Cardiac septum (tissue), 1 donor: ENCODE data around the gene HOXA6. TPM values are rescaled to one million over a fixed set of nuclear protein-coding genes. Genes with fewer than 3 reads are reported as not detected.
A peak's percentile ranks its signal among the peaks of the same experiment; 100 is the strongest.

Experiments used
- DNase-seq: peaks from one replicate; pipeline ENCODE4 v3.0.0-alpha.2; 2020; ENCODE audit warnings: low spot score
- intact Hi-C: fragments of 100-400 bp; cut with DNase I; formaldehyde crosslinking; loops from one replicate; pipeline ENCODE4 v1.14.0; 2022
- total RNA-seq: library from RNA; stranded (reverse); fragmentation: NEBNext Ultra II Directional; extraction: Animal tissue kit (Norgen Biotek cat#: 25700); gene quantifications from one replicate; pipeline ENCODE4 v1.2.1, GENCODE V29; 2021
- donor health status: DM: no; HTN: no; CAD: no.

The HOXA6 gene
- total RNA-seq, 1 donor from 2014 or later, result not detected

DNA sequence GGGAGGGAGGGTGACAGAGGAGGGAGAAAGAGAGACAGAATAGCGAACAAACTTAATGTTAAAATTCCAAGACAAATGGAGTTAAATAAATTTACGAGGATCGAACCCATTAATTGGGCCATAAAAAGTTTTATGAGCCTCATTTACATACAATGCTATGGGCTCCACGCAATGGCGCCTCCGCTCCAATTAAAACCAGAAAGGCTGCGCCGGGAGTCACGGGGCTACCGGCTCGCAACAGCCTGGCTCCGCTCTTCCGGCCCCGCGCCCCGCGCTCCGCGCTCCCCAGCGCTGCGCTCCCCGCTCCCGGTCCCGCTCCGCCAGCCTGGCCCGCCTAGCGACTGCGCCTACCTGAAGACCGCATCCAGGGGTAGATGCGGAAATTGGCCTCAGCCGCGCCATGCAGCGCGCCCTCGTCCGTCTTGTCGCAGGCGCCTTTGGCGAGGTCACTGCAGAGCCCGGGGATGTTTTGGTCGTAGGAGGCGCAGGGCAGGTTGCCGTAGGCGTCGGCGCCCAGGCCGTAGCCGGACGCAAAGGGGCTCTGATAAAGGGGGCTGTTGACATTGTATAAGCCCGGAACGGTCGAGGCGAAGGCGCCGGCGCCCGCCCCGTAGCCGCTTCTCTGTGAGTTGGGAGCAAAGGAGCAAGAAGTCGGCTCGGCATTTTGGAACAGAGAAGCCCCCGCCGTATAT is 8.4 kb upstream of the HOXA6 start:
- DNase-seq, result no peak
- intact Hi-C loops, result no loop called here

GRCh38 chr7:27154901-27155815 is 7.6 kb upstream of the HOXA6 start:
- DNase-seq, result peak; percentile 71
- intact Hi-C loops, result no loop called here

DNA sequence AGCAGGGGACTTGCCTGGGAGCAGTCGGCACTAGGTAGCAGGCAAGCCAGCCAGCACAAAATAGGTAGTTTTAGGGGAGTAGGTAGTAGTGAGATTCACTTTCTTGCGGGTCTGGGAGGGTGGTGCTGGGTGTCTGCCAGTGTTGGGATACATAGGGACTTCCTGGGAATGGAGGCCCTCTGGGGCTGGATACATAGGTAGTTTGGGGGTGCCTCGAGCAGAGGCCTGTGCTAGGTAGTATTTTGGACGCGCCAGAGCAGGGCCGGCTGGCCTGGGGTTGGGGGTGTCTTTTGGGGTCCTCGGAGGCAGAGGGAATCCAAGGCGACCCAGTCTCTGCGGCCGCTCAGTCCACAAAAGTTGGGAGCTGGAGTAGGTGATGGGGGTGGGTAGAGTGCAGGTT is 6.8 kb upstream of the HOXA6 start:
- DNase-seq, result no peak
- intact Hi-C loops, result no loop called here

- intact Hi-C loops, result no loop called here
Observed at GRCh38 chr7:27153526-27153925, 6.0 kb upstream of the HOXA6 start.

DNA sequence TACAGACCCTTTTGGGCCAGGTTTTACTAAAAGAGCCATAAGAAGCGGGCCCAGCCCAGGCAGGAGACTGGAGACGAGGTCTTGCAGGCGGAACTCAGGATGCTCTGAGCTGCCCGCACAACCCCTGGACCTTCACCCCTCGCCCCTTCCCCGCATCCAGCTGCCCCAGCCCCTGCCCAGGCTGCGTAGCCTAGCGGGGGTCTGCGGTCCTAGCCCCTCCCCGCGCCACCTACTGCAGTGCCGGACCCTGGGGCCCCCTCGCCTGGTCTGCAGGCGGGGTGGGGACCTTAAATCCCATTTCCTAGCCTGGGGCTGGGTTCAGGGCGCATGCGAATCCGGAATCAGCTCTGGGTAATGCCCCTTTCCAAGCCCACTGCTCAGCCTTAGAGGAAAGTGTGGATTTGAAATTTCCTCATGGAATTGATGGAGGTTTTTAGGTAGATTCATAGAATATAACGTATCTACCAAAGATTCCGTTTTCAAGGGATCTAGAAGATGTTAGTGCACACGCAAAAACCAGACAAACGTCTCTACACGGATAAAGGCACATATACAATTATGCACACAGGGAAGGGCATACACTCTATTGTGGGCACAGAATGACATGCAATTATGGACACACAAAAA is 5.4 kb upstream of the HOXA6 start:
- peak; percentile 44 for DNase-seq
- intact Hi-C loops, result no loop called here

More at GRCh38 chr7:27153526-27153925, 6.0 kb upstream of the HOXA6 start:
- DNase-seq, result no peak

DNA sequence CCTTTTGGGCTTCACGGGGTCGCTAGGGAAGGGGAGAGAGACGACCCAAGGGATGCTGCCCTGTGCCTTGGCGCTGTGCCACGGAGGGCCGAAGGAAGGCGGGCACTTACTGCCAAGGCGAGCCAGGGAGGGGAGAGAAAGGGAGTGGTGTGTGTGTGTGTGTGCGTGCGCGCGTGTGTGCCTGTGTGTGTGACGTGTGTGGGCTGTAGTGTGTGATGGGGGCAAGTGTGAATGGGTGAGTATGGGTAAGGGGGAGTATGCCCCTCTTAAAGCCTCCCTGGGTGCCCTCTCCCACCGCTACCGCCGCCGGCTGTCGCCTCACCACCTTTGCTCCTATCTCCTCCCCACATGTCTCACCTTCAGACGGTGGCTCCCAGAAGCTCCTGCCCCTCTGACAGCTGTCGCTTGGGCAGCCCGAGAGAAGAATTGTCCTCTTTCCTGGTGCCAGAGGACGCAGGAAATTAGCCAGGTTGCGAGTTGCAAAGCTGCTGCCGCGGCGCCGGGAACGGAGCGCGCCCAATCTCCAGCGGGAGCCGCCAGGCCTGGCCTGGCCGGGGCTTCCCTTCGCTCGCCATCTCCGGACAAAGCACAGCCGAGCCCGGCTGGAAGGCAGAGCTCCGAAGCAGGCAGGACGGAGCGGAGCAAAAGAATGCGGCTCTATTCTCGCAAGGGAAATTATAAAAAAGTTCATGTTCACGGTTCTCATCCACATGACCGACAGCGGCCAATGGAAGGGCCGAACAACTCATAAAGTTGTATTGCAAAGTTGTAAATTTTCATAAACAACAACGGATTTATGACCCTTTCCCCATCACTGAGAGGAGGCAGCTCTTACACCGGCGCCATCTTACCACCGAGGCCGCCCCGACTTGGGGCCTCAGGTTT is 4.6 kb upstream of the HOXA6 start, which contains the start of gene HOXA3:
Gene HOXA3, minus strand, starts transcription at position 653 of the 885 bp plus-strand sequence. CDS start 41,943 bp downstream, outside the sequence.
- DNase-seq, result peak; percentile 41
- intact Hi-C loops, result no loop called here

GRCh38 chr7:27151341-27151930 is 3.9 kb upstream of the HOXA6 start:
- DNase-seq, result no peak
- intact Hi-C loops, result no loop called here

DNA sequence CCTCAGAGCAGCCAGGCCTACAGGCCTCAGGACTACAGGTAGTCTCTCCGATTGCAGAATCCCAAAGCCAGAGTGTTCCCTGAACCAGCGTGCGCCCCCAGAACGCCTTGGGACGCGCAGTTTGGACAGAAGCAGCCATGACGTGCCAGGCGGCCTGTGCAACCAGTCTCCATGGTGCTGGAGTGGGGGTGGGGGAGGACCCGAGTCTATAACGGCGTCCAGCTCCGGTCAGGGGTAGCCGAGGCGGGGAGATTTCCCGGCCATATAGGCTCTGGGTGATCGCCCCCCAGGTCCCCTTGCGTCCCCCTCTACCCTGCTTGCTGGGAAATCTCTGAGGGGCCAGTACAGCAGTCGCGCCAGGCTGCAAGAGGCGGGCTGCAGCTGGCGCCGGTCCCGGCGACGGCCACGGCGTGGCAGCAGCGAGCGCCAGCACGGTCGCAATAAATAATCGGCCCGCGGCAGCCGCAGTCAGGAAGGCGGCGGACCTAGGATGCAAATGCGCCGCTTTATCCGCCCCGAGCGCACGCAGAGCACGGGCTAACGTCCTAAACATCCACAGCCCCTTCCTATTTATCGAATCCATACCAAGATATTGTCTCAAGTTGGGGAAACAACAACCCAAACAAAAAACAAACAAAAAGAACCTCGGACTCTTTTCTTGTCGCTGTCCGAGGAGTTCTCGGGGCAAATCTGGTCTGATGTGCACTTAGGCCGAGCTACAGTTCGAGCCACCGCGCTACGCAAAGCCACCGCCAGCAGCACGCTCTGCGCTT is 3.2 kb upstream of the HOXA6 start:
- DNase-seq, result peak; percentile 82
- intact Hi-C loops, result no loop called here

- DNase-seq, result no peak
- intact Hi-C loops, result no loop called here
Observed at GRCh38 chr7:27149842-27150567, 2.4 kb upstream of the HOXA6 start.

- intact Hi-C loops, result no loop called here
Observed at GRCh38 chr7:27148756-27149641, 1.4 kb upstream of the HOXA6 start.

DNA sequence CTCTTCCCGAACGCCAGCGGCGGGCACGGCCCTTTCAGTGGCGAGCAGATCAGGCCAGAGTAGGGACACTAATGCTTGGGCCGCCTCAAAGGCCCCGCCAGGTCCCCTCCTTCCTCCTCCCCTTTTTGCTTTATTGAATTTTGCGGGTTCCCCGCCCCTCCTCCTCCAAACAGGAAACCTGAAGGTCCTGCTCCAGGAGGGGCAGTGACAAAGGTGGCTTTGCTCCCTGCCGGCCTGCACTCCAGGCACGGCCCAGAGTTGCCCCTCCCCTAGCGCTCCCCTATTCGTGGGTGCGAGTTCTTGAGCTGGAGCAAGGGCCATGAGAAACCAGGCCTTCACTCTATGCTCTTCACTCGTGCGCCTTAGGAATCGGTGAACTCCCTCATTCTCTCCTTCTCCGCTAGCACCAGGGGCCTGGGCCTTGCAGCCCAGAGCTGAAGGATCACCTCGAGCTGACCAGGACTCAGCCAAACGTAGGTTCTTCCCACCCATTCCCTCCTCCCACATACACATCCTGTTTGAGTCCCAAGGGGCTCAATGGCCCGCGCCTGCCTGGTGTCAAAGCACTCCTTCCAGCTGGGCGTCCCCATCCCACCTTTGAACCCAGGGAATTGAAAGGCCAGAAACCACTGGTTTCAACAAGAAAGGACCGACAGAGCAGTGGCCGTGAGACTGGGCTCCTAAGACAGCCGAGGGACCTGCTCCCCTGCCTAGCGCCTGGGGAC is 619 bp upstream of the HOXA6 start:
- intact Hi-C loops, result no loop called here
- DNase-seq, result peak; percentile 54

More at GRCh38 chr7:27148756-27149641, 1.4 kb upstream of the HOXA6 start:
- peak; percentile 60 for DNase-seq

DNA sequence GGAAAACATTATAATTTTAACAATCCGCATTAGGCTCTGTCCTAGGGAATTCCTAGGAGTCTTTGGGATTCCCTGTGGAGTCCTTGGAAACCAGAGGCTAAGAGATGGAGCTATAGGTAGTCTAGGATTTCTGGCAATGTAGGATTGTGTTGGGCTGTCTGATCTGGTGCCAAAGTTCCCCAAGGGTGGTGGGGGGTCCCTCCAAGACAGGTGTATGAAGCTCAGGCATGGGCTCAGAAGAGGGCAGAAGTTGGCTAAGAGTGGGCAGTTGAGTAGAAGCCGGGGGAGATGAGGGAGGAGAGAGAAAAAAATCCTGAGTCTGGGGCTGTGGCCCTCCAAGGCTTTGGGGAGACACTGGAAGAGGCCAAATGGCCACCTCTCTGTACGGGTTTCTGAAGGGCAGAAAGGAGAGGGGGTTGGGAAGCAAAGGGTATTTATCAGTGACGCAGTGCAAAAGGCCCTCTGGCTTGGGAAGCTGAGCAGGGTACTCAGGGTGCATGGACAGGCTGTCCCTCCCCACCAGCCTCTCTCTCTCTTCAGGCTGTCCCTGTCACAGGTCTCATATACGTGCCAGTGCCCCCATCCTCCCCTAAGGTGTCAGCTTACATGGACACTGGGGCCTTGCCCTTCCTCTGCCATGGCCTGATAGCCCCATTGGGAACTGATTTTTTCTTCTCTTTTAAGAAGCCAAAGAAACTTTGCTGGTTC is 929 bp downstream of the HOXA6 start:
- peak; percentile 53 for DNase-seq
- intact Hi-C loops, result no loop called here

DNA sequence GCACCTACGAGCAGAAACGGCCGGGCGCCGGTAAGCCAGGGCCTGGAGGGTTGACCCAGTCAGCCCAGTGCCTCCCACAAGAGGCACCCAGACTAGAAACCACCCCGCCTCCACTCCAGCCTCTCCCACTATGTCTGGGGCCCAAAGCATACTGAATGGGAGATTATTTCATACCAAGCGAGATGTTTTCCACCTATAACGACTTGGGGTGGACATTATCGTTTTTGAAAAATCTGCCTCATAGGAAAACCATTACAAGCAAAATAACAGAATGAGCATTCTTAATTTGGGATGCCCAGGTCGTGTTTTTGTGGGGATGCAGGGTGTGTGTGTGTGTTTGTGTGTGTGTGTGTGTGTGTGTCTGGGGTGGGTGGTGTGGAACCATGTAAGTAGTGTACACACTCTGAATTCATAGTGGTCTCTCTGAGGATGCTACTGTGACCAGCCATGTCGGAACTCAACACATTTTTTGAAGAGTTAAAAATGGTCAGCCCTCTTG is 1.6 kb downstream of the HOXA6 start:
- intact Hi-C loops, result no loop called here
- DNase-seq, result peak; percentile 59

- peak; percentile 47 for DNase-seq
- intact Hi-C loops, result no loop called here
Observed at GRCh38 chr7:27145165-27145913, 2.2 kb downstream of the HOXA6 start.
